KOPT-K1 (cell line): ENCODE results near the gene SHMT1.
"Not testable (repeated sequence)": the region's sequence is repeated elsewhere in the genome, so short reads cannot be mapped to it uniquely, and the experiment has no call there.

Experiments used
- H3K27ac ChIP-seq: fragments of 200-600 bp; sonication (generic); 2 replicates; pipeline ENCODE4 v1.5.1; 2016; ENCODE audit warnings: antibody characterized with exemption, mild to moderate bottlenecking, low read depth, low read length; ENCODE audit not compliant: poor library complexity, severe bottlenecking
- H3K36me3 ChIP-seq: fragments of 200-600 bp; sonication (generic); 2 replicates; pipeline ENCODE4 v1.5.1; 2017; ENCODE audit warnings: antibody characterized with exemption, mild to moderate bottlenecking, low read length, moderate library complexity; ENCODE audit not compliant: insufficient read depth
- H3K9me3 ChIP-seq: fragments of 200-600 bp; sonication (generic); 2 replicates; pipeline ENCODE4 v1.5.1; 2017; ENCODE audit warnings: antibody characterized with exemption, low read length, mild to moderate bottlenecking; ENCODE audit not compliant: insufficient read depth, poor library complexity, severe bottlenecking

Gene SHMT1

GRCh38 chr17:18300725-18301480 is 62.4 kb downstream of the SHMT1 start:
- Histone ChIP-seq H3K9me3 (no peaks in the 10 kb centered on the region), H3K36me3 (peaks cover 84% of the 10 kb centered on the region), H3K27ac (no peak overlapping the region)

GRCh38 chr17:18298061-18298460 is 65.3 kb downstream of the SHMT1 start:
- H3K36me3 ChIP-seq: peaks cover 84% of the 10 kb centered on the region
- not testable (repeated sequence) for H3K27ac ChIP-seq, H3K9me3 ChIP-seq

- peaks cover 98% of the 10 kb centered on the region for H3K36me3 ChIP-seq
- no peak overlapping the region for H3K27ac ChIP-seq
- no peaks in the 10 kb centered on the region for H3K9me3 ChIP-seq
Observed at GRCh38 chr17:18291718-18292540, 71.4 kb downstream of the SHMT1 start.

- Histone ChIP-seq H3K27ac (no peak overlapping the region), H3K9me3 (no peaks in the 10 kb centered on the region), H3K36me3 (peaks cover 98% of the 10 kb centered on the region)
Observed at GRCh38 chr17:18285296-18285695, 78.1 kb downstream of the SHMT1 start.

GRCh38 chr17:18281788-18282187 is 81.6 kb downstream of the SHMT1 start:
- no peak overlapping the region for H3K27ac ChIP-seq
- no peaks in the 10 kb centered on the region for H3K9me3 ChIP-seq
- H3K36me3 ChIP-seq: peaks cover 100% of the 10 kb centered on the region

- Histone ChIP-seq H3K27ac (no peak overlapping the region), H3K36me3 (peaks cover 100% of the 10 kb centered on the region)
Observed at GRCh38 chr17:18280766-18281371, 82.5 kb downstream of the SHMT1 start.

GRCh38 chr17:18280249-18280648 is 83.1 kb downstream of the SHMT1 start:
- Histone ChIP-seq H3K36me3 (peaks cover 100% of the 10 kb centered on the region), H3K27ac (no peak overlapping the region), H3K9me3 (no peaks in the 10 kb centered on the region)

More at GRCh38 chr17:18280766-18281371, 82.5 kb downstream of the SHMT1 start:
- no peaks in the 10 kb centered on the region for H3K9me3 ChIP-seq

- Histone ChIP-seq H3K27ac (no peak overlapping the region), H3K36me3 (peaks cover 99% of the 10 kb centered on the region), H3K9me3 (no peaks in the 10 kb centered on the region)
Observed at GRCh38 chr17:18278867-18279266, 84.5 kb downstream of the SHMT1 start.
